Keratinocyte (primary cell): ENCODE results near the gene NEU2.

ENCODE experiments used
- EZH2 ChIP-seq: IDR thresholded peaks from one replicate; pipeline ENCODE4 v1.6.1; 2012; ENCODE audit warnings: inconsistent platforms, mild to moderate bottlenecking, low read length, moderate library complexity
- TF ChIP-seq, protein P1 (sequence below), 3 experiments: IDR thresholded peaks in 1 of 3; conservative IDR thresholded peaks in 1 of 3; optimal IDR thresholded peaks in 1 of 3; 2 replicates in 2 of 3; 3 replicates in 1 of 3; pipeline versions ENCODE3 to v1.5.1; 2011; ENCODE audit warnings: low read length in 3 of 3, mild to moderate bottlenecking in 3 of 3, moderate library complexity in 2 of 3, control low read depth in 1 of 3, inconsistent platforms in 1 of 3; ENCODE audit not compliant: insufficient read depth in 2 of 3; ENCODE audit errors: extremely low read depth in 1 of 3

DNA sequence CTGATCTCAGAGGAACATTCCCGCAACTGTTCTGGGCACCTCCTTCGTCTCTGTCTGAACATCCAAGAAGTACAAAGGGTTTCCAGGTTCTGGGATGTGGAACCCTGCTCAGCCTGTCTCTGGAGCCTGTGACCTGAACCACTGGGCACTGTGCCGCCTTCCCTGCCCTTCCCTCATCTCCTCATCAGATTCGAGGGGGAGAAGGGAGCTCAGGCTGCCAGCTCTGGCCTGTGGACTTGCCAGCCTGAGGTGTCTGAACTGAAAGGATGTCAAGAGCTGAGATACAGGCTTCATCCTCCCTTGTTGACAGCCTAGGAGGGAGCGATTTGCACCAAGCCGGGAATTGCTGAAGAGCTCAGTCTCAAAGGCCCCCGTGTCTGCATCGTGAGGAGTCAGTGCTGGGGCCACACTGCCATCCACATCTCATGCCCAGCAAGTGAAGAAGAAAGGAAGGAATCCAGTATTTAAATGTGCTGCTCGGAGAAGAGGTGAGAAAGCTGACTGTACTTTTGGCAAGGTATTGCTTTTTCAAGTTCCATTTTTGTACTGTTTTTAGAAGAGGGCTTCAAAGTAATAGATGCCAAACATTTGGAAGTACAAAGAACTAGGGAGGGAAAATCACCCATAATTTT, 12.6 kb downstream of the NEU2 start:
- TF ChIP-seq, protein P1, sequence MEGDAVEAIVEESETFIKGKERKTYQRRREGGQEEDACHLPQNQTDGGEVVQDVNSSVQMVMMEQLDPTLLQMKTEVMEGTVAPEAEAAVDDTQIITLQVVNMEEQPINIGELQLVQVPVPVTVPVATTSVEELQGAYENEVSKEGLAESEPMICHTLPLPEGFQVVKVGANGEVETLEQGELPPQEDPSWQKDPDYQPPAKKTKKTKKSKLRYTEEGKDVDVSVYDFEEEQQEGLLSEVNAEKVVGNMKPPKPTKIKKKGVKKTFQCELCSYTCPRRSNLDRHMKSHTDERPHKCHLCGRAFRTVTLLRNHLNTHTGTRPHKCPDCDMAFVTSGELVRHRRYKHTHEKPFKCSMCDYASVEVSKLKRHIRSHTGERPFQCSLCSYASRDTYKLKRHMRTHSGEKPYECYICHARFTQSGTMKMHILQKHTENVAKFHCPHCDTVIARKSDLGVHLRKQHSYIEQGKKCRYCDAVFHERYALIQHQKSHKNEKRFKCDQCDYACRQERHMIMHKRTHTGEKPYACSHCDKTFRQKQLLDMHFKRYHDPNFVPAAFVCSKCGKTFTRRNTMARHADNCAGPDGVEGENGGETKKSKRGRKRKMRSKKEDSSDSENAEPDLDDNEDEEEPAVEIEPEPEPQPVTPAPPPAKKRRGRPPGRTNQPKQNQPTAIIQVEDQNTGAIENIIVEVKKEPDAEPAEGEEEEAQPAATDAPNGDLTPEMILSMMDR (optimal IDR thresholded peaks at IDR 0.05 in 1 of 3, IDR thresholded peaks at IDR 0.05 in 1 of 3, conservative IDR thresholded peaks at IDR 0.05 in 1 of 3; ENCODE audit: extremely low read depth in 1 of 3, insufficient read depth in 2 of 3, low read length in 3 of 3) = no peak
- TF ChIP-seq EZH2 = no peak
